ENCODE measurements around the gene TAF8.

TAF8 gene

DNA sequence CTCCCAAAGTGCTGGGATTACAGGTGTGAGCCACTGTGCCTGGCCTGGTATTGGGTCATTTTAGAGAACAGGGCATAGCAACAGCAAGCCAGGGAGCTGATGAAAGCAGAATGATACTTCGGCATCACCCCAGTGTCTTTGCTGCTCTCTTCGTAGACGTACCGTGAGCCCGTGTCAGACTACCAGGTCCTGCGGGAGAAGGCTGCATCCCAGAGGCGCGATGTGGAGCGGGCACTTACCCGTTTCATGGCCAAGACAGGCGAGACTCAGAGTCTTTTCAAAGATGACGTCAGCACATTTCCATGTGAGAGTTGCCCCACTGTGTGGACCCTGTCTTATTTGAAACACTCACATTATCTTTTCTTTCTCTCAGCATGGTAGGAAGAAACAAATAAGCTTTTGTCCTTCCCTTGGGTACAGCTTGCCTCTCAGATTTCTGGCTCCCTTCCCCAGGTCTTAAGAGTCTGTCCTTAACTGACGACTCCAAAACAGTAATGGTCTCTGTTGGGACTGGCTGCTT is 15.9 kb downstream of the TAF8 start:
- DNase-seq, result no peak

DNA sequence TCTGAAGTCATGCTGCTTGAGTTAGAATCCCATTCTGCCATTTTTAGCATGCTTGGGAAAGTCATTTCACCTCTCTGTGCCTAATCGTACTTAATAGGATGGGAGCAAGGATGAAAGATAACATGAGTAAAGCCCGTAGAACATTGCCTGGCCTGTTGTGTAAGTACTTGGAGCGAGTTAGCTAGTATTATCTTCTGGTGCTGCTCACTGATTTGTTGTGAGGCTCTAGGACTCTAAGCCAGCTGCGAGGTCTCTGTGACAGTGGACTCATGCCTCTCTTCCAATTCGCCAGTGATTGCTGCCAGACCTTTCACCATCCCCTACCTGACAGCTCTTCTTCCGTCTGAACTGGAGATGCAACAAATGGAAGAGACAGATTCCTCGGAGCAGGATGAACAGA is 17.8 kb downstream of the TAF8 start:
- DNase-seq, result no peak

DNA sequence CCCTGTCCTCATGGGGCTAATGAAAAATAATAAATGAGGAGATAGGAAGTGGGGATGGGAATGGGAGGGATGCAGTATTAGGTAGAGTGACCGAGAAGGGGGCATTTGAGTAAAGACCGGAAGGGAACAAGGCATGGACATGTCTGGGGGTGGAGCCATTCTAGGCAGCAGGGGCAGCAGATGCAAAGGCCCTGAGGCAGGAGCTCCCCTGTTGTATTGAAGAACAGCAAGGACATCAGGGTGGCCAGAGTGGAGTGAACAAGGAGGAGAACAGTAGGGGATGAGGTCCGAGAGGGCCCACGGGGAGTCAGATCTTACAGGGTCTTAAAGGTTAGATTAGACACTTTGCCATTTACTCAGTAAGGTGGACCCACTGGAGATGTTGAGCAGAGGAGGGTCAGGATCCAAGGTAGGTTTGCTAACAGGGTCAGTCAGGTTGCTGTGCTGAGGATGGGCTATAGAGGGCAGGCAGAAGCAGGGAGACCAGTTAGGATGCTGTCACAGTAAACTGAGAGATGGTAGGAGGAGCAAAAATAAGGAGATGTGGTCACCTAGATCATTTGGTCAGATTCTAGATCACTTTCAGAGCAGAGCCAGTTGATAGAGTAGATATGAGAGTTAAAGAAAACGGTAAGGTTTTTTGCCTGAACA is 18.7 kb downstream of the TAF8 start:
- DNase-seq, result no peak

DNA sequence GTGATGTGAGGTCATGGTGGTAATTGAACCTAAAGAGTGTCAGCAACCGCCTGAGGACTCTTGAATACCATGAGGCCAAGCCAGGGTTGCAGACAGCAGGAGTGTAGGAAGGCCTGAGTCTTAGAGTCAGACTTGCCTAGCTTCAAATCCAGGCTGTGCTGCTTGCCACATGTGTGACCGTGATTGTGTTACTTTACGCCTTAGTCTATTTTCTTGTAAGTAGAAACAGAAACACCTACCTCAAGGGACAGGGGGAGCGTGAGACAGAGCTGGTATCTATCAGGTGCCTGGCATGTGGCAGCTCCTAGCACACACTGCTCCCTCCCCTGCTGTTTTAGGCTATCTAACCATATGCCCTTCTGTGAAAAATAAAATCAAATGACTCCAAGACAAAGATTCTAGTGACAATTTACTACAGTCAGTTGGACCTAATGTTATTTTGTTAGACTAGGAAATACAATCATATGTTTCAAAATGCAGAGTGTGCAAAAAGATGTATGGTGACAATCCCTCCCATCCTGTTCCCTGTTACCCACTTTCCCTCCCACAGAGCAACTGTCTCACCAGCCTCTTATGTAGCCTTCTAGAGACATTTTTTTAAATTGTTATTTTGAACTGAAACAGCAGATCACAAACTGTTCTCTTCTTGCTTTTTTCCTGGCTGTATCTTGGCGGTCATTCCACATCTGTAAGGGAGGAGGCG is 21.7 kb downstream of the TAF8 start:
- no peak for DNase-seq

DNA sequence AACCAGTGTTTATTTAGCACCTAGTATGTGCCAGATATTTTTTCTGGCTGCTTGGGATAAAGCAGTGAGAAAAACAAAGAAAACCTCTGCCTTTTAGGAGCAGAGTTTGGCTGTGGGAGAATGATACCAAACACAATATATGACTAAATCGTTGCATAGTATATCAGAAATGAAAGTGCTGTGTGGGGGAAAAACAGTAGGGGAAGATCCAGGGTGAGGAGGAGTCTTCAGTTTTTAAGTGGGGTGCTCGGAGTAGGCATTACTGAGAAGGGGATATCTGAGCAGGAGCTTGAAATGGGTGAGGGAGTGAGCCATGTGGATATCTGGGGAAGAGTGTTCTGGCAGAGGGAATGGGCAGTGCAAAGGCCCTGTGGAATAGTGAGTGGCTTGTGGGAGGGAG is 23.0 kb downstream of the TAF8 start:
- DNase-seq, result no peak

DNA sequence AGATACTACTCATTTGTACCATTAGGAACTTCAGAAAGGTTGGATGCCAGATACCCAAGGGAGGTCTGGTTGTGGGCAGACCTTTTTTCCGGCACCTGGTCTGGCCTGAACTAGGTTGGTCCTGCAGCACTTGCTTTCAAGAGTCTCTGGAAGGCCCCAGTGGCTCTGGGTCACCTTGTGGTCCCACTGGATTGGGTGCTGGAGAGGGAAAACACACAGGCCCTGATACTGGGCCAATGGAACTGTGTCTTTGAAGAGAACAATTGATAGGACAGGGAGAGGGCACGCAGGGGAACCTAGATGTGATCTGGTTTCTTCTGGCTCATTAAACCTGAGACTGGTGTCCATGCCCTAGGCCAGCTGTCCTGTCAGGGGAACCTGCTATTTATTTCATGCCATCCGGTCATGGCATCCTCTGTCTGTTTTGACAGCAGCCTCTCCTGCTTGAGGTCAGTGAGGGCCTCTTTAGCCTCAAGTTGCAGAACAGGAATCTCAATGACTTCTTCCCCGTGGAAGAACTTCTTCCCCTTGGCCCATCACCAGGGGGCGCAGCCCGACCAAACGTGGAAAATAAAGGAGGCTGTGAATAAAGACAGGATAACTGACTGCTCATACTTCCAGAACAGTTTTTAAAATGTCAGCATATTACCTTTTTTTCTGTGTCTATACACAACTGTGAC is 25.0 kb downstream of the TAF8 start:
- peak; percentile 61 to 63 for DNase-seq

DNA sequence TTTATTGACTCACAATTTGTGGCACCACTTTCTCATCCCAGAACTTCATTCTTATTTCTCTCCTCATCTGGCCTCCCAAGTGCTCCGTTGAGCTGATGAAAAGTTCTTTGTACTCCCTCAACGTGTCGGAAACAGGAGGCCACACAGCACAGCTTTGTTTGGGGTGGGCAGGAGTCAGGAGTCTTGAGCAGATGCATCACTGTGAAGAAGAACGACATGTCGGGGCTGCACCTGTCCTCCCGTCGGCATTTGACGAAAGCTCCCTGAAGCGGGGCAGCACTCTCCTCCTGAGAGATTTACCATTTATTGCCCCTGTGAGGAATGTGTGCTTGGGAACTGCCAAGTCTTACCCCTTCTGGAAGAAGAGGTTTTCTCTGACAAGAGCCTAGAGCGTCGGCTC is 28.1 kb downstream of the TAF8 start:
- DNase-seq, result no peak

DNA sequence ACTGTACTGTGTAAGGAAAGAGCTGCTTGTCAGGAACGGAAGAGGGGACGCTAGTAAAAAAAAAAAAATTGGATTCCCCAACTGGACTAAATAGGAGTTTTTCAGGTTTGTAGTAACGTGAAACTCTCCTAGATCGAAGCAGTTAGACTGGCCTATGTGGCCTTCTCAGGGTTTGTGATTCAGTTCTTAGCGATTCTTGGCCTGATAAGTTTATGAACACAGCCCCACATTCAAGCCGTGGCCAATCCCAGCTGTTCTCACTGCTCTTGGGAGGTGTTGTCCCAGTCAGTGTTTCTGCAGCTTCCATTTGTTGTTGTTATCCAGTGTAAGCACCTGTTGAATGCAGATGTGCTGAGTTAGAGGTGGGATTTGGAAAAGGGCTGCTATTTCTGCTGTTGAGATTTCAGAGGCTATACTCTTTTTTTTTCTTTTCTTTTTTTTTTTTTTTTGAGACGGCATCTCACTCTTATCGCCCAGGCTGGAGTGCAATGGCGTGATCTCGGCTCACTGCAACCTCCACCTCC is 29.7 kb downstream of the TAF8 start:
- no peak for DNase-seq

DNA sequence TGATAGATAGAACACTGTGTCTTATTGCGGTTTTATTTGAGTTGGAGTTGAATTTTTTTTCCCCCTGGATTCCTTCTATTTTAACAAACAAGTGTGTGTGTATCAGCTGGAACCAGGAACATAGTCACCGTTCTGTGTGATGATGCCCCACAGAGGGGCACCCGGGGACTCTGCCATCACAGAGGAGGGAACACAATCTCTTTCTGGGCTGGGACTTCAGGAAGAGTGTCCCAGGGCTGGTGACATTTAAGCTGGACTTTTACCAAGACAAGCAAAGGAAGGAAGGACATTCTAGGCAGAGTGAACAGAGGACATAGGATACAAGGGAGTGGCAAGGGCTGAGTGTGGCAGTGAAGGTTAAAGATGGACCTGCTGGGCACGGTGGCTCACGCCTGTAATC is 33.2 kb downstream of the TAF8 start:
- DNase-seq, result no peak

DNA sequence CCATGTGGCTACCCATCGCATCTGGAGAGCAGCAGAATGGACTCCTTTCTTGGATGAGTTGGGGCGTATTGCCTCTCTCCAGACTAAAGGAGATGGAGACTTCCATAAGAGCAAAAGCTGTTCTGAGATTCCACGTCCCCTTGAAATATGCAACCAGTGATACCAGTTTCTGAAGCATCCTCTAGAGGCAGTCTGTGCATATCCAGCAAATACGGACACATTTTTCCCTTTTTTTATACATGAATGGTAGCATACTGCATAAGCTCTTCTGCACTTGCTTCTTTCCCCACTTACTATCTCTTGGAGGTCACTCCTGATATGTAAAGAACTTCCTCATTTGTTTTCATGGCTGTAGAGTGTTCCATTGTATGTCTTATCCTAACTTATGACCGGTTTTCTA is 34.6 kb downstream of the TAF8 start:
- DNase-seq, result peak in 1 of 2 experiments; percentile 15

DNA sequence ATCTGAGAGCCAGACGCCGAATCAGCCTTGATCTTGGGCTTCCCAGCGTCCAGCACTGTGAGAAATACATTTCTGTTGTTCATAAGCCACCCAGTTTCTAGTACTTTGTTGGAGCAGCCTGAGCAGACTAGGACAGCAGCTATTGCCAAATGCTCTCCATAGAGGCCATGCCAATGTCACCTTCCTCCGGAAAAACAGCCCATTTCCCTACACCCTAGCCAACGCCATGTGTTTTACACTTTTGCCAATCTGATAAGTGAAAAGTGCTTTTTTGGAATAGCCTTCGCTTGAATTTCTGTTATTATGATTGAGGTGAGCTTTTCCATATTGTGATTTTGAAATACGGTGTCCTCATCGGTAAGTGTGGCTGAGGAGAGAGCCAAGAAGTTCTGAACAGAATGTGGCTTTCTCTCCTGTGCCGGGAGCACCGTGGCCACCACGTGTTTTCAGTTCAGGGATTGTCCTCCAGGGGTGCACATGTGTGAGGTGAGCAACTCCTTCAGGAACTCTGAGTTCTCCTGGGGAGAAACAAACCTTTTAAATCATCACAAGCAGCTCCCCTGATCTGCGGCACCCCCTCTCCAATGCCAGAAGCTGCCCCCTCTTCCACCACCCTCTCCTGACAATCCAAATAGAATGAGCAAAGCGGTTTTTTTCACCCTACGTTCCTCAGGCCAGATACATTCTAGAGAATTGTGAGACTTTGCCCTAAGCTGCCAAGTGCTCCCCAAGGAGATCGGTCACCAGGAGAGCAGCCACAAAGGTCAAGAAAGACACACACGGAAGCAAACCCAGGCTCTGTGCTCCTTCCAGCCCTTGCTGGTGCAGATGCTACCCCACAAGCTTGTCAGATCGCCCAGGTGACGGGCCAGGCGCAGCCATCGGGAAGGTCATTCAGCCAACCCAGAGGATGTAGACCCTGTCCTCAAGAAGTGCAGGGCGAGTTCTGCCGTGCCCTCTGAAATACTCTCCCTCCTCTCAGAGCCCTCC is 36.0 kb downstream of the TAF8 start:
- DNase-seq, result no peak

DNA sequence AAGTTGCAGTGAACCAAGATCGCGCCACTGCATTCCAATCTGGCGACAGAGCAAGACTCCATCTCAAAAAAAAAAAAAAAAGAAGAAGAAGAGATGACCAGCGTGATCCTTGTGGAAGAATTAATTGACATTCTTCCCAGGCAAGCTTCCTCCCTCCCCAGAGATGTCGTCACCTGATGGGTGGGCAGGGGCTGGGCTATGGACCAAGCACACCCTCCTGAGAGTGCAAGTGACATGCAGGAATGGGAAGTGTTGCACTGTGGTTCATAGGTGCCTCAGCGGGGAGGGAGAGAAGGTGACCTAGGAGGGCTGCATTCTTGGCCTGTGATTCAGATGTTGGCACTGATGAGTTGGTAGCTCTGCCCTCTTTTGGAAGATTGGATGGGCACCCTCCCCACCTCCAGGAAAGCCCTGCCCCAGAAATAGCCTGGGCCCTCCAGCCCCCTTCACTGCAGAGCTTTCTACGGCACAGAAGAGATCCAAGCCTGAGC is 37.8 kb downstream of the TAF8 start:
- no peak for DNase-seq

DNA sequence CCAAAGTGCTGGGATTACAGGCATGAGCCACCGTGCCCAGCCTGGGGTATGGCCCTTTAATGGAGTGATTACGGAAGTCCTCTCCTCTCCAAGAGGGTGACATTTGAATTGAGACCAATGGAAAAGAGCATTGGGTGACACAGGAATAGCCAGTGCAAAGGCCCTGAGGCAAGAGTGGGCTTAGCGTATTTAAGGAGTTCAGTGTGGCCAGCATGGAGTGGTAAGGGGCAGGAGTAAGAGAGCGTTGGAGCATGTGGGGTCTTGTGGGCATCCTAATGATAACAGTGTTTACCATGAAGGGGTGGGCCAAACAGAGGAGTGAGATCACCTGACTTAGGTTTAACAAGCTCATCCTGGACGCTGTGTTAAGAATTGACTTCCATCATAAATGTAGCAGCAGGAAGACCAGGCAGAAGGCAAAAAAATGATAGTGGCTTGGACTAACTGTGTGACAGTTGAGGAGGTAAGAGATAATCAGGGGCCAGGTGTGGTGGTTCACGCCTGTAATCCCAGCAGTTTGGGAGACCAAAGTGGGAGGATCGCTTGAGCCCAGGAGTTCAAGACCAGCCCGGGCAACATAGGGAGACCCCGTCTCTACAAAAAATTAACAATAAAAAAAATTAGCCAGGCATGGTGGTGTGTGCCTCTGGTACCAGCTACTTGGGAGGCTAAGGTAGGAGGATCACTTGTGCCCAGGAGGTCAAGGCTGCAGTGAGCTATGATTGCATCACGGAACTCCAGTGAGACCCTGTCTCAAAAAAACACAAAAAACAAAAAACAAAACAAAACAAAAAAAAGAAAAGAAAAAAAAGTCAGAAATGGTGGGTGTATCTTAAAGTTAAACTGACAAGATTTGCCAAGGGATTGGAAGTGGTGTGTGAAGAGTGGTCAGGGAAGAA is 40.7 kb downstream of the TAF8 start:
- no peak for DNase-seq

DNA sequence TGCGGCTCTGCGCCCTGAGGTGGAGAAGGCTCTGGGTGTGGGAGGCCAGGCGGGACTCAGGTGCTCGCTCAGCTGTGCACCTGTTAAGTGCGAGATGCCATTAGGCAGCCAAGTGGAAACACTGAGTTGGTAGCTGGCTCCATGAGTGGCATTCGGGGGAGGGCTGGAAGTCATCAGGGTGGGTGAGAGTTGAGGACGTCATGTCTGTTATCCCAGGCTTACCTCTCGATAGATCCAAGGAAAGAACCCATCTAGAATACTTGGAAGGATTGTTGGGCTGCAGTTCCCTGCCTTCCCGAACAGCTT is 41.3 kb downstream of the TAF8 start:
- no peak for DNase-seq

DNA sequence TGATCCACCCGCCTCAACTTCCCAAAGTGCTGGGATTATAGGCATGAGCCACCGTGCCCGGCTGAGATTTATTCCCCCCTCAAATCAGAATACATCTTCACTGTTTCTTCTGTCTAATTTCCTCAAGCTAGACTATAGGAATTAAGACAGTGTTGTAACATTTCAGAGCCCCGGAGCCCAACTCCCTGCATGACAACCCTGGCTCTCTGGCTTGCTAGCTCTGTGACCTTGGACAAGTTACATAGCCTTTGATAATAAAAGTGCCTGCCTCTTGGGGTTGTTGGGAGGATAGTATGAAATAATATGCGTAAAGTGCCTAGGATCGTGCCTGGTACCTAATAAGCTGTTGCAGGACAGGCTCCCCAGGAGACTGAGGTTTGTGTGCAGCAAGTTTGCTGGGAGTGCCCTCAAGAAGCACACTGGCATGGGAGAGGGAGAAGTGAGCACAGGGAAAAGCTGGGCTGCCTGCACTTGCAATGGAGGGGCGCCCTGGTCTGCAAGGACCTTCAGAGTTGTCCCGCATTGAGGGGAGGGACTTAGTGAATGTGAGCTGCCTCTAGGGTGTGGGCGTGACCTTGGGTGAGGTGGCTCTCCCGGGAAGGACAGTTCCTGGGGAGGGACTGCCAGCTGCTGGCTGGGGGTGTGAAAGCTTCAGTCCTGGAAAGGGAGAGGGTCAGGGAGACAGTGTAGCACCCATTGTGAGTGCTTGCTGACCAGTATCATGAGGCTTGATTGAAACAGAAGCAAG is 43.4 kb downstream of the TAF8 start:
- no peak for DNase-seq

DNA sequence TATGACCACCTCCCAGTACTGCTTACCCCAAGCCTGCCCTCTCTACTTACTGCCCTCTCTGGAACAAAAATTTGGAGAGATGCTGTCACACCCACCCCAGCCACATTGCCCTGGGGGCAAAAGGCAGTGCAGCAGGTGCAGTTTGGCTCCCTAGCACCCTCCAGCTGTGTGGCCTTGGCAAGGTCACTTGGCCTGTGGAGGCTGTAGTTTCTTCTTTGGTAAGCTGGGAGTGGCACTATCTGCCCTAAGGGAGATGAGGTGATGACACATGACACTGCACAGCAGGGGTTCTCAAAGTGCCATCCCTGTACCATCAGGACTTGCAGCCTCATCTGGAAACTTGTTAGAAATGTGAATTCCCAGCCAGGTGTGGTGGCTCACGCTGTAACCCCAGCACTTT is 44.8 kb downstream of the TAF8 start:
- no peak for DNase-seq

DNA sequence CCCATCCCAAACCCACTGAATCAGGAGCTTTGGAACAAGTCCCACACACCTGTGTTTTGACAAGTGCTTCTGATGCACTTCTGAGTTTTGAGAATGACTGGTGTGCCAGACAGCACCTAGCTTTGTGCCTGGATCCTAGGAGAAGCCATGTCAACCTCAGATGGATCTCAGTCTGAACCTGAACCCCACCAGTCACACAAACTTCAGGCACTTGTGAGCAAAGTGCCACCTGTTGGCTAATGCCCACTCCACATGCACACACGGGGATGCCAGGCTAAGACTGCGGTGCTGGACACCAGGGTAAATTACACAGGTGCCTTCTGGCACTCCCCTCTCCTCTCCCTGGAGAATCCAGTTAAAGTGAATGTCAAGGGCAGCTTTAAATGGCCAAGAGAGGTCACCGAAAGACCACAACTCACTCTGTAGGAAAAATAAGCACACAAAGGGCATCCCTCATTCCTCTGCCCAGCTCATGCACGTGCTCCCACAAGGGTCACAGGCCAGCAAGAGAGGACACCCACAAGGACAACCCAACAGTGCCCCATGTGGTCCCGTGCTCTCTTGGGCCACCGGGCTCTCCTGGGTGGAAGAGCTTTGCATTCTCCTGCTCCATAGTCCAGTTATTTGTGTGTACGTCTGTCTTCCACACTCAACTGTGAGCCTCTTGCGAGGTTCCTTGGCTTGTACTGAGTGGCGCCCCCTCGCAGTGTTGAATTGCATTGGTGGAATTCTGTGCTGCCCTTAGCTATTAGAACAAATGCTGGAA is 45.6 kb downstream of the TAF8 start:
- DNase-seq, result no peak

DNA sequence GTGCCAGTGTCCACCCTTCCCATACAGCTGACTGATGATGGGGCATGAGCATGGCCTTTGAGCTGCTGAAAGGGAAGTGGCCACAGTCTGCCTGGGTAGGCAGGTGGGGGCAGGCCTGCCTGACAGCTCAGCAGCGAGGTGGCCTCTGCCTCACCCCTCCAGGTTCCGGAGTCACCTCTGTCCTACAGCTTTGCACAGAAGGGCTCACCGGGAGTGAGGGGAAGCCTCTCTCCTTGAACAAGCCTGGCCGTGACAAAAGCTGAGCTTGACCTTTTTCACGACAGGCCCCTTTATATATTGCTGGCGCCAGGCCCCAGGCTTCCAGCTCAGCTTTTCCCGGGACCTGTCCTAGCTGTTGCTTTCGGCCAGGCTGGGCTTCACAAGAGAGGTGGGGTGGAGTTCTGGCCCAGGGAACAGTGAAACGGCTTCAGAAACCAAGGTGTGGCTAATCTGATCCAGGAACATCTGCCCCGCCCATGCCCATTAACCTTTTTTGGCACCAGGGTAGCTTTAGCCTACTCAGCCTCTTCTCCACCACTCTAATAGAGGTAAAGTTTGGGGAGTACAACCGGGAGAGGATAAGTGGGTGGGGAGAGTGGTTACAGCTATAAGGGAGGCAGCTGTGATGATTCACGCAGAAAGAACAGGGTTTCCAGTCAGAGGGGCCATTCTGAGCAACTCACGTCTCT is 49.2 kb downstream of the TAF8 start:
- DNase-seq, result no peak
